Stimulated activated CD4-positive, alpha-beta T cell treated with anti-CD3 and anti-CD28 coated beads, Interleukin-4, amount 100 ng/mL, for 24 hours (primary cell): Measurements from ENCODE around the gene MAP3K12.
"Not testable (repeated sequence)": the region's sequence is repeated elsewhere in the genome, so short reads cannot be mapped to it uniquely, and the experiment has no call there.

ENCODE experiments used
- DNase-seq: peaks from one replicate; pipeline ENCODE4 v3.0.0-alpha.2; 2020

MAP3K12 gene

DNA sequence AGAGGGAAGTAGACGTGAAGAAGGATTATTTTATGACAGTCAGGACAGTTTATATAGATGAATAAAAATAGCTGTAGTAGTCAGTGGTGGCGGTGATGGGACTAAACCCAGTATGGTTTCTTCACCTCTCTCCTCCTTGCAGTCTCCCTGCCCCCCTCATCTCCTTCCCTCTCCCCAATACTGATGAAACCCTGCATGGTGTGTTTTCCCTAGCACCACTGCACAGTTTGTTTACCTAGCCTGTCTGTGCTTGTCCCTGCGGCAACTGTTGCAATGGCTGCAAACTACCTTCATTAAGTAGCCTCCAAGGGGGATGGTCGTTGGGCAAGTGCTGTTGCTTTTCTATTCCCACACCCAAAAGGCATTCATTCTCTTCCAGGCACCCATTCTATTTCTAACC, 32.6 kb downstream of the MAP3K12 start:
- no peak for DNase-seq

DNA sequence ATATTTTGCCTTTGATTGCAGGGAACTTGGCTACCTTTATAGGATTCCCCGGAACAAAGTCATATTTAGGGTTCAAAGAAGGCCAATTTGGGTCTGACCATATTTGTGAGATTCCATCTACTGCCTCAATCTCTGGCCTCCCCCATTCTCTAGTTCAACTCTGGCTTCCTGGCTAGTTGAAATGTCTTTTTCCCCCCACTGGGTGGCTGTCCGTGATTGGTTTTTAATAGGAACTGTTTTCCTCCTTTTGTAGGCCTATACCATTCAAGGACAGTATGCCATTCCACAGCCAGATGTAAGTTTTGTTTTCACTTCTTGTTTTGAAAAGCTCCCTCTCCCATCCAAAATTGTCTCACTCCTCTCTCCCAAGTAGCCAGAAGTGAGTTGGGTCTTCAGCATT, 33.6 kb downstream of the MAP3K12 start:
- DNase-seq, result no peak

DNA sequence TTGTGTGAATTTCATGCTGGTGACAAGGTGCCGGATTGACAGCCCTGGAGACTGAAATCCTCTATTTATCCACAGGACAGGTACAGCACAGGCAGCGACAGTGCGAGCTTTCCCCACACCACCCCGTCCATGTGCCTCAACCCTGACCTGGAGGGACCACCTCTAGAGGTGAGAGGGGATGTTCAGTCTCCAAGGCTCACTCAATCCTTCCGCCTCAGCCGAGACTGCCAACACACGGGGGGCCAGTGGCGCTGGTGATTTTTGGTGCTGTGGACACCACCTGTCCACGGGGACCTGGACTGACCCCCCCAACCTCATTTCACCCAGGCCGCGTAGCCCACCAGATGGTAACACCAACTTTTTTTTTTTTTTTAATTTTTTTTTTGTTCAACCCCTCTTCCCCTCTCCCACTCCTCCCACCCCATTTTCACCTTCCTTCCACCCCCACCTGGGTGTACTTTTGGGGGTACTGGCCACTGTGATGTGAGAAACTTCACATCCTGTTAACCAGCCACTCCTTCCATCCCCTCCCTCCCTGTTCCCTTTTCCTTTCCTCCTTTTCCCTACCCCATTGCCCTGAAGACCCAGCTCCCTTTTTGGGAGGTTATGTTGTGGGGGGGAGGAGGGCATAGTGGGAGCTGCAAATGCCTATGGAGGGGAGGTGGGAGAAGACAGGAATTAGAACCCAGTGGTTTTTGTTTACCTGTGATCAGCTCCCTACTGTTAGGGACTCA, 34.4 kb downstream of the MAP3K12 start:
- no peak for DNase-seq

DNA sequence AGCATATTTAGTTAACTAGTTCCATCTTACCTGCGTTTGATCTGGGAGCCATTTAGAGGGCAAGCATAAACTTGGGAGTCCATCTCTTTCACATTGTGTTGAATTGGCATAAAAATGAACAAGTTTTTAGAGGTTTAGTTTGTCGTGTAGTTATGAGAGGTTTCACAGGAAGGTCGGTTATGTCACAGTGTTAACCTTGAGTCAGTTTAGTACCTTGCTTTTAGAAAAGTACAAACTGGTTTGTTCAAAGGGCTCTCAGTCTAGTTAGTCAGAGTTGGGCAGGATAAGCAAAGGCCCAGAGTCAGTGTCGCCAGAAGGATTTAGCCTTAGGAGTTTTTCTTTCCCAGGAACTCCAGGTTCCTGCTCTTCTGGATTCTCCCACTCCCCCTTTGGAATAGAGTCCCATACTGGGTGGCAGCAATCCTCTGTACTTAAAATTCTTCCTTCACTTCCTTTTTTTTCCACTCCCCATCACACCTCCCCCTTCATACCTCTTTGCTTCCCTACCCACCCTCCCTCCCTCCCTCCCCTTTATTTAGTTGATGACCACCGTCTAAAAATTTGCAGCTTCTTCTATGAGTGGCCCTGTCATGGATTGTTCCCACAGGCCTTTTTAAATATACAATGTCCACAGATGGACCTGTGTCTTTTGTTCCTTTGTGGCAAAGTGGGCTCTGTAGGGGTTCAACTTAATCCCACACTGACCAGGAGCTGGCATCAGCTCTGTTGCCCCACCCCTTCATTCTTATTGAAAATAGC, 35.3 kb downstream of the MAP3K12 start:
- no peak for DNase-seq

DNA sequence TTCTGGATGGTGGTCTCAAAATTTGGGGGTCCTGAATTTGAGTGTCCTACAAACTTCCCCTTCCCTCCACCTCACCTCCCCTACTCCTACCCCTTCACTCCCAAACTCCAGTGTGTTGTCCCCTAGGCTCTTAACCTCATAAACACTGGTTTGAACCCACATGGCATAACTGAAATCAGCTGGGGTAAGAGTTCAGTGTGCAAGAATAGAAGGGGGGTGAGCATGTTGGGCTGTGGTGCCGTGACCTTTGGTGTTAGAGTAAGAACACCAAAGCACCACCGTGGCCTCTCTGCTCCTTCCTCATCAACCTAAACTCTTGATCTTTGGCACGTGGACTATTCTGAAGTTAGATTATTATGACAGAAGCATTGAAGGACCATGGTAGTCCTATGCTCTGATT, 36.3 kb downstream of the MAP3K12 start:
- DNase-seq, result no peak

DNA sequence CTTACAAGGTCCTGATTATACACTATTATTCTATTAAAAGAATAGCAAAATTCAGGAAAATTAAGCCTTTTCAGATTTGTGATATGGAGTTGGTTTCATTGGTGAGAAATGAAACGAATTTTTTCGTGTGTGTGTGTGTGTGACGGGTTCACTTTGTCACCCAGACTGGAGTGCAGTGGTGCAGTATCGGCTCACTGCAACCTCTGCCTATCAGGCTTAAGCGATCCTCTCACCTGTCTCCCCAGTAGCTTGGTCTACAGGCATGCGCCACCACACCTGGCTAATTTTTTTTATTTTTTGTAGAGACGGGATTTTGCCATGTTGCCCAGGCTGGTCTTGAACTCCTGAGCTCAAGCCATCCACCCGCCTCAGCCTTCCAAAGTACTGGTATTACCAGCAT, 37.7 kb downstream of the MAP3K12 start:
- DNase-seq, result no peak

DNA sequence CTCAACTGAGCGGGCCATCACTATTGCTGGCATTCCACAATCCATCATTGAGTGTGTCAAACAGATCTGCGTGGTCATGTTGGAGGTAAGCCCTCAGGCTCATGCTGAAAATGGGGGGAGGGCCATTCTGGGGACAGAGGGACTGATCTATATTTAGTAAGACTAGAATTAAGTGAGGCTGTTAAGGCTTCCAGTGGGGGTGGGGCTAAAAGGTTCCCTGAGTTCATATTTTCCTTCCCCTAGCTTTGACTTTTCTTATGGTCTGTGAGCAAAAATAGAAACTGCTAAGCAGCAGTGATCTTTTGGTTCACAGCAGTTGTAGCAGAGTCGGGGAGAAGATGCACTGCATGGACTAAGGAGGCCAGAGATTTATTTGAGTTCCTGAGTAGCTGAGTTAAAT, 38.2 kb downstream of the MAP3K12 start:
- no peak for DNase-seq

DNA sequence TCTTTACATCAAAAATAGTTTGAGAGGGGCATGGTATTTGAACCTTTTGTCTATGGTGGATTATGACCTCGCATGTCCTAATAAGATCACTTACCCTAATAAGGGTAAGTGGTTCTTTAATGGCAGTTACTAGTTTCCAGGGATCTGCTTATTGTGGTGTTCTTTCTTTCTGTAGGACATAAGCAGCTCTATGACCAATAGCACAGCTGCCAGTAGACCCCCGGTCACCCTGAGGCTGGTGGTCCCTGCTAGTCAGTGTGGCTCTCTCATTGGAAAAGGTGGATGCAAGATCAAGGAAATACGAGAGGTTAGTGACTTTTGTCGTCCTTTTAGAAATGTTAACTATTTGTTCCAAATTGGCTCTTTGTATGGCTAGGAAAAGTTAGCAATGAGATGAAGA, 40.2 kb downstream of the MAP3K12 start:
- DNase-seq, result no peak

DNA sequence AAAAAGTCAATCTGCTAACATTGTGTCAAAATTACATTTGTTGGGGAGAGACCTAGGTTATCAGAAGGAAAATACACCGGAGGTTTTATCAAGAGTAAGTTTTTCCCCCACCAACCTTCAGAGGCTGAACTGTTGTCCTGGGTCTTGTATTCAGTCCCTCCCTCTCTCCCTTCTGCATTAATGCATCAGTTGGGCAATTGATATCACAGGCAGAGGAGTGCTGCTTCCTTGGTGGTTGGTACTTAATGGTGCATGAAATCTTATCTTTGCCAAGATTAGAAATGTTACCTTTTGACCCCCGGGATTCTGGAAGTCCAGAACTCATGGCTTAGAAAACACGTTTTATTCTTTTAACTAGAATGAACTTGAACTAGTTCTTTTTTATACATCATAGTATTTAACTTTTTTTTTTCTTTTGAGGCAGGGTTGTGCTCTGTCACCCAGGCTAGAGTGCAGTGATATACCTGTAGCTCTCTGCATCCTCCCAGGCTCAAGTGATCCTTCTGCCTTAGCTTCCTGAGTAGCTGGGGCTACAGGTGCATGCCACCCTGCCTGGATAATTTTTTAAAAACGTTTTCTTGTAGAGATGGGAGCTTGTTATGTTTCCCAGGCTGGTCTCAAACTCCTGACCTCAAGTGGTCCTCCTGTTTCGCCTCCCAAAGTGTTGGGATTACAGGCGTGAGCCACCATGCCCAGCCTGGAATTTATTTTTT, 42.4 kb downstream of the MAP3K12 start:
- no peak for DNase-seq

DNA sequence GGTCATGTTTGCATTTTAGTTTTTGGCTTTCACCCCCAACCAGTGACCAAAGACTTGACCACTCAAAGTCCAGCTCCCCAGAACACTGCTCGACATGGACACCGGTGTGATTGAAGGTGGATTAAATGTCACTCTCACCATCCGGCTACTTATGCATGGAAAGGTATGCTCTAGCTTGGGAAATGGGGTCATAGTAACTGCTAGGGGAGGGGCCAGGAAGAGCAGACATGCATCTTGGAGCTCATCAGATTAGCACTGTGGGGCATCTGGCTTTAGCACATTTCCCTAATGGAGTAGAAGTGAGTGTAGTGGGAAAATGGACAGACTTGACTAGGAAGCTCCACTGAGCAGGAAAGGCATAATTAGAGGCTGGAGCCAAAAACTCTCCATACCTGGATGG, 44.6 kb downstream of the MAP3K12 start:
- no peak for DNase-seq

DNA sequence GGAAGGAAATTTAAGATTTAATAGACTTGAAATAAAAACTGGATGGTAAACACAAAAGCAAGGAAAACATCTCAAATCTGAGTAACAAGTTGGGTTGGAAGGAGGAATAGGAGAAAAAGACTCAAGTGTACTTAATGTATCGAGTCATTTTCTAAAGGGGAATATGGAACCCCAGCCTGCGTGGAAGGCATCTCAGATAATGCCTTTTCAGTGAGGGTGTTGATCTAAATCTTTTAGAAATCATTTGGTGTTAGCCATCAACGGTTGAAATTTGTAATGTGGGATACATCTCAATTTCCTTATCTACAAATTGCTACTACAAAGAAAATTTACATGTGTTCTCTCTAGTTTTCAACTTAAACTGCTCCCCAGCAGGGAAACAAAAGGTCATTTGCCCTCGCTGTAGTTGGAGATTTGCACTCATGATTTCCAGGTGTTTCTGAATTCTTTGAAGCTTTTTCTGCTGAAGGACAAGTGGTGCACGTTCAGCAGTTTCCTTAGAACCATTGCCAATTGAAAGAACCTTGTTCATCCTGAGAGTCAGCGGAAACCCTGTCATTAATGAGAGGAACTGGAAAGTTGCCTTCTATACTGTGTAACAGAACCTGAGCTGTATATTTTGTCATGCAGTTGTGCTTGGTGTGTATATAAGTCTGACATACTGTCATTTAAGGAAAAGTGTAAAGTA, 45.2 kb downstream of the MAP3K12 start:
- no peak for DNase-seq

DNA sequence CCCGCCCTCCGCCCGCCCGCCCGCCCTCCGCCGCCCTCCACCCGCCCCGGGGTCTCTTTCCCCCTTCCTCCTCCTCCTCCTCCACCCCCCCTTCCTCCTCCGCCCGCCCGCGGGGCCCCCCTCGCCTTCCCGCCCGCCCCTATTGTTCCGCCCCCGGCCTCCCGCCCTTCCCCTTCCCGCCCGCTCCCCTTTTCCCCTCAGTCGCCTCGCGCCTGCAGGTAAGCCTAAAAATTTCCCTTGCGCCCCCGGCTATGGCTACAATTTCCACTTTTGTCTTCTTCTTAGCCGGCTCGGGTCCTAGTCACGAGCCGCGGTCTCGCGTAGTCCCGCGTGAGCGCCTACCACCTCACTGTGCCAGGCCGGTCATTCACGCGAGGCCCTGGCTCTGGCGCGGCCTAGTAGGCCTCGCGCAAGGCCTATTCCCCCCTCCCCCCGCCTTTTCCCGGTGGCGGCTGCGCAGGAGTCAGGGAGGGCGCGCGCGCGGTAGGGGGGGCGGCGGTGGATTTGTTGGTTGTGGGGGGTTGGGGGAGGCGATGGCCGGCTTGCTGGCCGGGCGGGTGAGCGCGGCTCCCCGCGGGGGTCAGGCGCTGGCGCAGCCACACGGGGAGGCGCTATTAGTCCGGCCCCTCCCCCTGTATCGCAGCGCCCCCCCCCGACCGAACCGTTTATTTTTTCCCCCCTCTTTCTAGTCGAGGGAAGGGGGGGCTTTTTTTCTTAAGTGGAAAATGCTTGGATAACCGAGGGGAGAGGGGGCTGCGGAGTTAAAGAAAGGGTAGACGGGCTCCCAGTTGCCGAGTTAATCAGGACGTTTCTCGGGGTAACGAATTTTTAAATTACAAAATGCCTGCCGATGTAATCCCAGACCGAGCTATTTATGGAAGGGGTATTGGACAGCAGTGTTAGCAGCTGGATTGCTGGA, 46.8 kb downstream of the MAP3K12 start:
- peak; percentile 77 for DNase-seq

DNA sequence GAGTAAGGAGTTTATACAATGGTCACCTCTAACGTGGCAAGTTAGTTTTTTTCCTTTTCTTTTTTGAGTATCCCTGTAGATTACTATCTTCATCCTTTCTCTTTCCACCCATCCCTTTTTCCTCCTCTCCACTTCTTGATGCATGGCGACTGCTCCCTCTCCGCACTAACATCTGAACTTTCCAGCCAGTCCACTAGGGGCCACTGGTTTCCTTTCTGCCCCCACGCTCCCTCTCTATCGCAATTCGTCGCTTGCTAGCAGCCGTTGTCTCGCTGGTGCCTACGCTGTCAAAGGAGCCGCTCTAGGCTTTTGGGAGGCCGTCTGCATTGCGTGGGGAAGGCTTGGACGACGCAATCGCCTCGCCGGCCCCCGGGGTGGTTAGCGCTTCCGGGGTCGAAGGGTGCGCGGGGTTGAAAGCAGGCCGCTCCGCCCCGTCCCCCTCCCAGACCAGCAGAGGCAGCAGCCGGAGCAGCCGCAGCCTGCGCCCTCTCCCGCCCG, 47.5 kb downstream of the MAP3K12 start, which contains the start of gene PCBP2:
Gene PCBP2 (plus strand): TSS at position 442 of the 498 bp plus-strand sequence. CDS start 2,699 bp downstream, outside the sequence.
- peak; percentile 98 for DNase-seq

DNA sequence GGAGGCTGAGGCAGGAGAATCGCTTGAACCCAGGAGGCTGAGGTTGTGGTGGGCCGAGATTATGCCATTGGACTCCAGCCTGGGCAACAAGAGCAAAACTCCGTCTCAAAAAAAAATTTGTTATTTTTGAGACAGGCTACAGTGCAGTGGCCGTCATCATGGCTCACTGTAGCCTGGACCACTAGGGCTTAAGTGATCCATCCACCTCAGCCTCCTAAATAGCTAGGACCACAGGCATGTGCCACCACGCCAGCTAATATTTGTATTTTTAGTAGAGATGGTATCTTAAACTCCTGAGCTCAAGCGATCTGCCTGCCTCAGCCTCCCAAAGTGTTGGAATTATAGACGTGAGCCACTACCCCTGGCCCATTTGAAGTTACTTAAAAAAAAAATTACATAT, 48.3 kb downstream of the MAP3K12 start:
- no peak for DNase-seq

DNA sequence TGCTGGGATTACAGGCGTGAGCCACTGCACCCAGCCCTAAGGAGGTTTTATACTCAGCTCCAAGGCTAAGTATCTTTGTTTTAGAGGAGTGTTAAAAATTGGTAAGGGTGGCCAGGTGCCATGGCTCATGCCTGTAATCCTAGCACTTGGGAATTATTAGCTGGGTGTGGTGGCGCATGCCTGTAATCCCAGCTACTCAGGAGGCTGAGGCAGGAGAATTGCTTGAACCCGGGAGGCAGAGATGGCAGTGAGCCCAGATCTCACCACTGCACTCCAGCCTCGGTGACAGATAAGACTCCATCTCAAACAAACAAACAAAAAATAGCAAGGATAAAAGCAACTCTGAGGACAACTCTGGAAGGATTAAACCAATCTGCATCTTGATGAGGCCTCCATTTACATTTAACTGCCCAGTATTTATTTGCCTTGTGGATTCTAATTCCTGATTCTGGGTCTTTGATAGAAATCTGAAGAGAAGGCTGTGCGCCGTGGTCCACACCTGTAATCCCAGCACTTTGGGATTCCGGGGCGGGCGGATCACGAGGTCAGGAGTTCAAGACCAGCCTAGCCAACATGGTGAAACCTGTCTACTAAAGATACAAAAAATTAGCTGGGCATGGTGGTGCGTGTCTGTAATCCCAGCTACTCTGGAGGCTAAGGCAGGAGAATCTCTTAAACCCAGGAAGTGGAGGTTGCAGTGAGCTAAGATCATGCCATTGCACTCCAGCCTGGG, 54.5 kb downstream of the MAP3K12 start:
- not testable (repeated sequence) for DNase-seq

DNA sequence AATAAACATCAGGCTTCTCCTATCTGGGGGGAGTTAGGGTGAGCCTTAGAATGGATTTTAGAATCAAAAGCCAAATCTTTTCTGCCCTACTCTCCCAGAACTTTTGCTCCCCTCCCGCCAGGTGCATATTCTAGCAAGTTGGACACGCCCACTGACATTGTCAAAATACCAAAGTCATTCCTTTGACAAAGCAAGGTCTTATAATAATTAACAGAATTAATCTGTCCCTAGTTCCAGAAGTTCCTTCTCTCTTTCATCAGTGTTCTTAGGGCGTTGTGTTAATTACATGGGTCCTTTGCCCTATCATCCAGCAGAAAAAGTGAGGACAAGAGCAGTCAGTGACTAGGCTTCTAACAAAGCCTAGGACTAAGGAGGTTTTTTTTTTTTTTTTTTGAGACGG, 55.3 kb downstream of the MAP3K12 start:
- no peak for DNase-seq

DNA sequence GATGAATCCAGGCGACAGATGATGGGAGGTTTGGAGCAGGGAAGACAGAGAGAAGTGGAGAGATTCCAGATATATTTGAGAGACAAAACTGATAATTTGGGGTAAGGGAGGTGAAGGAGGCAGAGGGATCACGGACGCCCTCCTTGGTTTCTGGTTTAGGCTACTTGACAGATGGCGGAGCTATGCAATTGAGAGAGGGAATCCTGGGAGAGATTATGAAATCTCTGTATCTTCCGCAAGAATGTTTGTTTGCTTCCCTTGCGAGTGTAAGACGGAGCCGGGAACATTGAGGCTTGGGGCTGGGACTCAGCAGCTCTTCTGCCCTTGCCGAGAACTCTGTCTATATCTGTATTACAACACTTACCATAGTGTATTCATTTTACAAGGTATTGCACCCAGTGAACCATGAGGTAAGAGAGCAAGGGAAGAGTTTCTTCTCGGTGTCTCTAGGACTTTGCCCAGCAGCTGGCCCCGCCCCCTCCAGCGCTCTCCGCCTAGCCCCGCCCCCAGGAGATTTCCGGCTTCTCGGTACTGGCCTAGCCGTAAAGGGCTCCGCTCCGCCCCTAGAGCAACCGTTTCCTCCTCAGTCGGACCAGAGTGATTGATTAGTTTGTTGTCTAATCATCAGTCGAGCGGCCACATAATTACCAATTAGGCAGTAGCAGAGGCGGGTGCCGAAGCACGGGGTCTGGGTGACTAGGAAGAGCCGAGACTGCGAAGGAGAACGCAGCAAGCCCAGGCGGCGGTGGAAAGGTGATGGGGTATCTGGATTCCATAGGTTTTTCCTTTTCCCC, 58.0 kb downstream of the MAP3K12 start, which contains the start of gene PRR13:
Gene PRR13 (plus strand): TSS at position 695 of the 794 bp plus-strand sequence. CDS start 981 bp downstream, outside the sequence.
- DNase-seq, result peak; percentile 99

DNA sequence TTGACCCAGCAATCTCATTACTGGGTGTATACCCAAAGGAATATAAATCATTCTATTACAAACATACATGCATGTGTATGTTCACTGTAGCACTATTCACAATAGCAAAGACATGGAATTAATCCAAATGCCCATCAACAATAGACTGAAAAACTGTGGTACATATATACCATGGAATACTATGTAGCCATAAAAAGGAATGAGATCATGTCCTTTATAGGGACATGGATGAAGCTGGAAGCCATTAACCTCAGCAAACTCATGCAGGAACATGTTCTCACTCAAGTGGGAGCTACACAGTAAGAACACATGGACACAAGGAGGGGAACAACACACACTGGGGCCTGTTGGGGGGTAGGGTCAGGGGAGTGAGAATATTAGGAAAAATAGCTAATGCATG, 59.7 kb downstream of the MAP3K12 start:
- not testable (repeated sequence) for DNase-seq

DNA sequence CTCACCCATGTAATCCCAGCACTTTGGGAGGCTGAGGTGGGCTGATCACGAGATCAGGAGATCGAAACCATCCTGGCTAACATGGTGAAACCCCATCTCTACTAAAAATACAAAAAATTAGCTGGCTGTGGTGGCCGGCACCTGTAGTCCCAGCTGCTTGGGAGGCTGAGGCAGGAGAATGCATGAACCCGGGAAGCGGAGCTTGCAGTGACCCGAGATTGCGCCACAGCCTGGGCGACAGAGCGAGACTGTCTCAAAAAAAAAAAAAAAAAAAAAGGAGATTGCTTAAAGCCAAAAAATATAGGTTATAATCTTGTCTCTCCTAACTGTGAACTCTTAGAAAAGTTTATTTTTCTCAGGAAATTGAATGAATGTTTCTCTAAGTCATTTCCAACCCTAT, 63.9 kb downstream of the MAP3K12 start:
- DNase-seq, result not testable (repeated sequence)

DNA sequence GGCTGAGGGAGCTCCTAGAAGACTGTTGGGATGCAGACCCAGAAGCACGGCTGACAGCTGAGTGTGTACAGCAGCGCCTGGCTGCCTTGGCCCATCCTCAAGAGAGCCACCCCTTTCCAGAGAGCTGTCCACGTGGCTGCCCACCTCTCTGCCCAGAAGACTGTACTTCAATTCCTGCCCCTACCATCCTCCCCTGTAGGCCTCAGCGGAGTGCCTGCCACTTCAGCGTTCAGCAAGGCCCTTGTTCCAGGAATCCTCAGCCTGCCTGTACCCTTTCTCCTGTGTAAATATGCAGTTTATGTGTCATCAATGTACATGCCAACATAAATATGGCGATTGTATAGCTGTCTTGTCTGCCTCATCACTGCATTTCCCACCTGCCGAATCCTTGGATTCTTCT, 68.1 kb downstream of the MAP3K12 start:
- DNase-seq, result no peak
